HG02610 (cell line): ENCODE data around the gene CCDC27.

Experiments used
- ATAC-seq: cut with Tn5 transposase; IDR thresholded peaks from one replicate; pipeline ENCODE4 v1.9.1; 2021; ENCODE audit warnings: mild to moderate bottlenecking, moderate library complexity; ENCODE audit not compliant: unreplicated experiment

CCDC27 gene

DNA sequence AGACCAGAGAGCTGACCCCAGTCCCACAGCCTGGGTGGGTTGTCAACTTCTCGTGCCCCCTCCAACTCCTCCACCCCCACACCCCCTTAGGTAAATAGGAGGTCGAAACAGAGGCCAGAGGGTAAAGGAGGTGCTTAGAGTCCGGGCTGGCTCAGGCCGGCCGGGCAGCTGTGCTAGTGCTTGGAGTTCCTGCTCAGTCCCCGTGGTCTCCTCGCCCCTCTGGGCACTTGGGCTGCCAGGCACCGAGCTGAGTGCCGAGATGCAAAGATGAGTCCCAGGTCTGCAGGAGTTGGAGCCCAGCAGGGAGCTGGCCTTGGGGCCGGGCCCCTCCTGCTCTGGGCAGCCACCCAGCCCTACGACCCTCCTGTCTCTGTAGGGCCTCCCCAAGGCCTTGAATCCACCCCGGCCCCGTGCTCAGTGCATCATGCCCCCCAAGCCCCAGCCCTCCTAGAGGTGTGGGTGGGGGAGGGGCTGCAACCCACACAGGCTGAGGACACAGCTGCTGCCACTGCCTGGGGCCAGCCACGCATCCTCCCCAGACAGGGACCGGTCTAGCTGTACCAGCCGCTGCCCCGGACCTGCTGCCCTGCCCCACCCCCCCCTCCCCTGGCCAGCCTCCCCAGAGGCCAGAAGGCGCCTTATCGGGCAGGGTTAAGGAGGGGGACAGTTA, 22.2 kb downstream of the CCDC27 start:
- ATAC-seq, result no peak

DNA sequence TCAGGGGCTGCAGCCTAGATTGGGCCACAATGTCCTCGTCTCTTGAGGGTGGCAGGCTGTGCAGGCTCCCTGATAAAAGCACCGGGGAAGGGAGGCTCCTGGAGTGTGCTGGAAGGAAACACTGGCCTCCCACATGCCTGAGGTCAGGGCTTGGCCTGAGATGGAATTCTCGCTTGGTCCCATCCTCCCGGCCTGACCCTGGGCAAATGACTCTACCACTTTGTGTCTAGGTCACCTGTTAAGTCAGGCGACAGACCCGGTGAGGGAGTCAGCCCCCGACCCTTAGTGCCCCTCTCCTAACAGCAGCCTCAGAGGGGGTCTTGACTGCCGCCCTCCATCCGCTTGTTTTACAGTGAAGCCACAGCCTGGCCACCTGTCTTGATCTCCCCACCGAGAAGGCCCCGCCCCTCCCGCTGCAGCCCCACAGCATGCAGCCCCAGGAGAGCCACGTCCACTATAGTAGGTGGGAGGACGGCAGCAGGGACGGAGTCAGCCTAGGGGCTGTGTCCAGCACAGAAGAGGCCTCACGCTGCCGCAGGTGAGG, 22.8 kb downstream of the CCDC27 start:
- no peak for ATAC-seq

DNA sequence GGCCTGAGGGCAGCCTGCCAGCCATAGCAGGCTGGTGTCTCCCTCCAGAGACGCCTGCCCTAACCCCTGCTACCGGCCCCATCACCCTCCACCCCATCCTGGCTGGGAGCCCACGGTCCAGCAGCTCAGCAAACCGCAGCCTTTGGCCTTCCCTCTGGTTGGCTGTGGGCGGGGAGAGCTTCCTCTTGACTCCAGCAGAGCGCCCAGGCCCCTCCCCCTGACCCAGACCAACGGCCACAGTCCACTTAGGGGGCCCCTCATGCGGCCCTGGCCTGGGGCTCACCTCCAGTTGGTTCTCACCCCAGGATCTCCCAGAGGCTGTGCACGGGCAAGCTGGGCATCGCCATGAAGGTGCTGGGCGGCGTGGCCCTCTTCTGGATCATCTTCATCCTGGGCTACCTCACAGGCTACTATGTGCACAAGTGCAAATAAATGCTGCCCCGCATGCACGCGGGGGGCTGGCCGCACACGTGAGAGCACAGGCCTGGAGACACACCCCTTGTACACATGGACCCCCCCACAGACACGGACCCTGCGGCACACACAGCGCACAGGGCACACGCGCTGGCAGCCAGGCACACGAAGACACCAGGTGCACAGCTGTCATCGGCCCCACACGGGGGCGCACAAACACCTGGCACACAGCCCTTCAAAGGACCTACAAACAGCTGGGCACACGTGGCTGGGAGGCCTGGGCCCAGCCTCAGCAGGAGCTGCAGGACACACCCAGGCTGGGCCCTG, 23.4 kb downstream of the CCDC27 start:
- no peak for ATAC-seq

DNA sequence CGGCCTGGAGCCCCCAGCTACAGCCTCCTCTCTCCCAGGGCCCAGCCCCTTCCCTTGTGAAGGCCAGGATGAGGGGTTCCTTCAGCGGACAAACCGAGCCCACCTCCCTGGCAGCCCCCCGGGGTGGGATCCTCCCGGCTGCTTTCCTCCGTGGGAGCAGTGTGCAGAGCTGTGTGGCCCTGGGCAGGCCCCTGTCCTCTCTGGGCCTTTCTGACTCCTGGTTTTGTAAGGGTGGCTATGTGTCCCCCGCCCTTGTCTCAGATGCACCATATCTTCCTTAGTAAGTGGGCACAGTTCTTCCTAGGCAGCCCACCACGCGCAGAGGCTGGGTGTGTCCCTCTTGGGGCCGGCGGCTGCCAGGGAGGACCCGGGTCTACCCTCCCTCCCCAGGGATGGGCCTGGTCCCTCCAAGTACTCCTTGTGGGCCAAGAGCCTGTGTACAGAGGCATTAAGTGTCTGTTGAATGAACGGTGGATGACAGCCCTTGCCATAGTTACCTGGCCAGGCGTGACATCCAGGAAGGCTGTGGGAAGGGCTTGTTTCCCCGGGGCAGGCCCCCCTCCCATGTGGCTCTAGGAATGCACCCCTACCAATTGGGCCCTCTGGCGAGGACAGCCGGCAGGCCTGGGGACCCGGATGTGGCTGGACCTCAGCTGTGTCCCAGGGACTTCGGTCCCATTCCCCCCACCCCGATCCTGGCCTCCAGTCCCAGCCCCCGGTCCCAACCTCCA, 24.1 kb downstream of the CCDC27 start:
- no peak for ATAC-seq

DNA sequence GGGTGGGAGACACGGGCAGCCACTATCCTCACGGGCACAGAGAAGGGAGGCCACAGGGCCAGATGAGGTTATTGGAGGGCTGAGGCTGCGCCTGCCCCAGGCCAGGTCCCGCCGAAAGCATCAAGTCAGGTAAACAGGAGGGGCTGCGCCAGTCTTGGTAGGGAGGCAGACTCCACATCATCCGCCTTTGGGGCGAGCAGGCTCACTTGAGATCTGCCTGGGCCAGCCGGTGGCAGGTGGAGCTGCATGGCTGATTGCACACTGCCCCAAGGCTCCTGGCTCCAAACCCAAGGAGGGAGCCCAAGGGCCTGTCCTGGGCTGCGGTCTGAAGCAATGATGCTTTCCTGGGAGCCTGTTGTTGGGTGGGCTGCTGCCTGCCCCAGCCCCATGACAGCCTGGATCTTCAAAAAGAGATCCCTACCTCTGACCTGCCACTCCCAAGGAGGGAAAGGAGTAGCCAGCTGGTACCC, 24.9 kb downstream of the CCDC27 start:
- ATAC-seq, result no peak

DNA sequence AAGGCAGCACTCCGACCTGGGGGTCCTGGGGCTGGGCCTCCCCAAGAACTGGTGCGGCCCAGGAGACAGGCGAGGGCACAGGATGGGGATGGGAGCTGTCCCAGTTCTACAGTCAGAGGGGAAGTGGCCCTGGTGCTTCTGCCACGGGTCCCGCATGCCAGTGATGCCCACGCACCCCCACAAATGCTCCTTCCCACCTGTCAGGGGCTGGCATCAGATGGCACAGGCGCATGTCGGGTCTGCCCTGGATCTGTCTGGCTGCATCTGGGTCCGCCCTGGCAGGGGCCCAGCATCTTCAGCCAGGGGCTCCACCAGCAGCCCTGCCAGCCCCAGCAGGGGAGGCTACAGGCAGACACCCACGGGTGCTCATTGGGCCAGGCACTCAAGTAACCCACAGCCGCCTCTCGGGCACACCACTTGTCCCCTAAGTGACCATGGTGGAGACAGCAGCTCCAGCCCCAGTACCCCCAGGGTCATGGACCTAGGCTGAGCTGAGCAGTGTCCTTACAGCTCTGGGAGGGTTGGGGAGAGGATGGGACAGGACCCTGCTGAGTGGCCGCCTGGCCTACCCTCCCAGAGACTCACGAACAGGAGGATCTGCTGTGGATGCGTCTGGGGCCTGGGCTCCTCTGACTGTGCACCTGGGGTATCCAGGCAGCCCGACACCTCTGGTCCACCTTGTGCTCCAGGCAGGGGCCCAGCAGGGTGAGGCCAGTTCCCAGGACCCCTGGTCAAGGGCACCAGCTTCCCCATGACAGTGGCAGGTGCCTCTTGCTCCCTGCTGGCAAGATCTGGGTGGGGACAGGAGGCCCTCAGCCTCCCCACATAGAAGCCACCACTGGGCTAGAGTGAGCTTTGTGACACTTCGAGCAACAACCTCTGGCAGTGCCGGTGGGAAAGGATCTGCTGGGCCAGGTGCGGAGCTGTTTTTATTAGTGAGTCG, 25.7 kb downstream of the CCDC27 start:
- no peak for ATAC-seq

DNA sequence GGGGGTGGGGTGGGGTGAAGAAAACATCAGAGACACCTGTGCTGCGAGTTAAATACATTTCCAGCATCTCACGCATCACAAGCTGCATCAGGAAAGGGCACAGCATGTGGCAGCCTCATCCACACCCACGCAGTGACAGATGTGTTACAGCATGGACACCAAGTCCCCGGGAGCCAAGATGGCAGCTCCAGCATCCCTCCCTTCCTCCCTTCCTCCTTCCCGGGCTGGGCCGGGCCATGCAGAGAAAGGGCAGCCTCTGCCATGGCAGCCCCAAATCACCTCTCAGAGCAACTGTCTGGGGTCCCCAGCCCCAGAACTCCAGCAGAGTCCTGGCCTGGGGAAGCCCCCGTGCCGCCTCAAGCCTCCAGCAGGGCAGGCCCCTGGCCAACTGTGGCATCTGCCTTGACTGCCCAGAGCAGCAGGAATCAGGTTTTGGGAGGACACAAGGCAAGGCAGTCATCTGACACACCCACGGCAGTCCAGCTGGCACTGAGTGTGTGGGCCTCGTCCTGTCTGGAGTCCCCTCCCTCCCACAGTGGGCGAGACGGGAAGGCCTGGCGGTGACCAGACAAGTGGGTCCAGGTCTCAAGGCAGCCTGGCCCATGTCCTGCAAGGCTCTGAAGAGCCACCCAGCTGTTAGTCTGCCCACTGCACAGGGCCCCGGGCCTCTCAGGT, 26.5 kb downstream of the CCDC27 start:
- ATAC-seq, result no peak

DNA sequence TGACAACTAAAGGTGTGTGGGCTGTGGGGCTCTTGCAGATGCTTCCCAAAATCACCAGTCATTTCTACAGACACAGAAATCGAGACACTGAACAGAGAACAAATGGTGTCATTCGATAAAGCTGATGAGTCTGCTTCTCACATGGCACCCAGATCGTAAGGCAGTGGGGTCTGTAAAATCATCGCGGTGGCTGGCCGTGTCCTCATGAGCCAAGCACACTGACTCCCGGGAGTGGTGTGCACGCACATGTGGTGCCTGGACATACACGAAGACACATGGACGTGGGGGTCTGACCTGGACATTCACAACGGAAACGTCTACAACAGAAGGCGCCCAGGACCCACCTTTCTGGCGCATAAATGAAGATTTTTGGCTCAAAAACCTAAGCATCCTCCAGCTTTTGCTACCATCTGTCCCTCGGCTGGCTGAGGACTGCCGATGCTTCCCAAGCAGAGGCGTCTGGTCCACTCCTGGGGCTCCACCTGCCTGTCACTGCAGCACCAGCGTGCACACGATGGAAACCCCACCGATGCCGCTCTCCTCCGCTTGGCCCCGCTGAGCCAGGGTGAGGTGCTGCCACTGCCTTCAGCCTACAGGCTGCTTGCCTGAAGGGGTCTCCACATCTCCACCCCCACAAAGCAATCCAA, 27.1 kb downstream of the CCDC27 start:
- no peak for ATAC-seq

DNA sequence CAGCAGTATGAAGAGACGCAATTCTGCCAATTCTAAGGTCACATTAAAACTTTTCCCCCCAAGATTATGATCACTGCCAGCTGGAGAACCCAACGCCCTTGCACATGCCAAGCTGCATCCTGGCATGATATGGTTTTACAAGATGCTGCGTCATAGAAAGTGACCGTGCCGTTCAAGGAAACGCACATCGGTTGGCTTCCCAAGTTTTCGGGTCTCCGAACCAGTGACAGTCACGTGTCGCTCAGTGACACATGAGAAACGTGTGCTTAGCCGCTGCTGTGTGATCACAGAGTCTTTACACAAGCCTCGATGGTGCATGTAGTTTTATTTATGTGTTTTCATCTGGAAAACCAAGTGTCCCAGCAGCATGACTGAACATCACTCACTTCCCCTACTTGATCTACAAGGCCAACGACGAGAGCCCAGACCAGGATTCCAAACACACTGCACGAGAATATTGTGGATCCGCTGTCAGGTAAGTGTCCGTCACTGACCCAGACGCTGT, 27.7 kb downstream of the CCDC27 start:
- no peak for ATAC-seq

DNA sequence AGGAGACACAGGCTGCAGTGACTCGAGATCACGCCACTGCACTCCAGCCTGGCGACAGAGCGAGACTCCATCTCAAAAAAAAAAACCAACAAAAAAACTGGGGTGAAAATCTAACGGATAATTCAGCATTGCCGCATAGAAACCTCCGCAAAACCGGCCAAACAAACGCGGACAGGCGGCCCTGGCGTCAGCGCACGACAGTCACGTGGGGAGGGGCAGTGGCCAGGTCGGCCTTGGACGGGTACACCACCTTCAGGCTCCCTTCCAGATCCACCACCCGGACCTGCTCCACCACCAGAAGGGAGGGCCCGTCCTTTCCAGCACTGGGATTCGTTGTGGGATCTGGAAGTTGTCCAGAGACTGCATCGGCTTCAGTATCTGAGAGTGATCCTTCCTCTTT, 28.7 kb downstream of the CCDC27 start:
- no peak for ATAC-seq

DNA sequence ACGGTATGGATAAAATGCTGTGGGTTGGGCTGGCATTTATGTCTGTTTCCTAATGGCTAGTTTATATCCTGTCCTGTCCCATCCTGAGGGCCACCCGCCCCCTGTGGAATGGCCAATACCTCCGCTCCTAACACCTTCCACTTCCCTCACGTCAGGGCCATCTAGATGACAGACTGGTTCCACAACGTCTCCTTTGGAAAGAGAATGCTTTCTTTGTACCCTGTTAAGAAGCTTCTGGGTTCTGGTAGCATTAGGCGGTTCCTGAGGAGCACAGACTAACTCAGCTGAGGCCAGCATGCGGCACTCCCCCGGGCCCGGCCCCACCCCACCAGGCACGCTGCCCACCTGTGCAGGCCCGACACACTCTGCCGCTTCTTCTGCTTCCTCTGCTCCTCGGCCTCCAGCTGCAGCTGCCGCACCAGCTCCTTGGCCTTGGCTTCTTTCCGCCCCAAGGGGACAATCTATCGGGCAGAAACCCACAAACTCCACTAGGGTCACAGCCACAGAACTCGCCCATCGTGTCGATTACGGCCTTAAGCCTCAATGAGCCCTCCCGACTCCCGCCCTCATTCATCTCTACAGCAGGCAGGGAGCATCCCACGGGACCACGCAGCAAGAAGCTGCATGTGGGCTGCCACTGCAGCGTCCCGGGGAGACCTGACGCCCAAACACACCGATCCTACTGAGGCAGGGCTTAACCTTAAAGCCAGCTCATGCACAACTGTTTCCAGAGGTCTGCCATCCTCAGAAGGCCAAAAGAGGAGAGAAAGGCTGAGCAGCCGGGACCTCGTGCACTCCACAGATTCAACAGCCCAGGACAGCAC, 31.6 kb downstream of the CCDC27 start:
- ATAC-seq, result no peak

DNA sequence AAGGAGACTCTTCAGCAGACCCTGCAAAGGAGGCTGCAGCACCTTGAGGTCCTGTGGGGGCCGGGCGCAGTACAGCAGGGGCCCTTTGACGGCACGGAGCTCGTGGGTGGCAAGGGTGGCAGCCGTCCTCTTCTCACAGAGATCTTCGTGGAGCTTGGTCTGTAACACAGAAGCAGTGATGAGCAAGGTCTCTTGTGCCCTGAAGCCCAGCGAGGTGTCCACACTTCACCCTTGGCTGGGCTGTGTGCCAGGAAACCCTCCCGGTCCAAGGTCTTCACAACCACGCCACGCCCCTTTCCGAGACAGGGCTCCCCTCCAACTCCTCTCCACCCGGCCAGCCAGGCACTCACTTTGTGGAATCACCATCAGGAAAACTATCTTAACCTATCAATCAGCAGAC, 32.8 kb downstream of the CCDC27 start:
- ATAC-seq, result no peak

DNA sequence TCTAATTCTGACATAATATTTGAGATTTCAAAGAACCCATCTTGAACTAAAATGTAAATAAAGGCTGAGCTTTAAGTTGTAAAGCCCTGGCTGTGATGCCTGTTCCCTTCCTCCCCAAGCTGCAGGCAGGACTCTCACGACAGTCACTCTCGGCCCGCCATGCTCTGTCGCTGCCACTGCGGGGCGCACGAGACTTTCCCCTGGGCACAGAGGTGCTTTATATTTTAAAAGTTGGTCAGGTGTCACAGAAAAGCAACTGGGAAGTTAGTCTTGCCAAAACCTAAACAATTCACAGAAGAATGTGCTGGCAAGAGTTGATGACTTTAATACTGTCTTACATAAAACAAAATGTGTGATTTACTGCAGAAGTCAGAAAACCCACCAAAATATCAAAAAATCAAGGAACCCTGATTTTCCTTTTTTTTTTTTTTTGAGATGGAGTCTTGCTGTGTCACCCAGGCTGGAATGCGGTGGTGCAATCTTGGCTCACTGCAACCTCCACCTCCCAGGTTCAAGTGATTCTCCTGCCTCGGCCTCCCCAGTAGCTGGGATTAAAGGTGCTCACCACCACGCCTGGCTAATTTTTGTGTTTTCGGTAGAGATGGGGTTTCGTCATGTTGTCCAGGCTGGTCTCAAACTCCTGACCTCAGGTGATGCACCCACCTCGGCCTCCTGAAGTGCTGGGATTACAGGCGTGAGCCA, 33.4 kb downstream of the CCDC27 start:
- ATAC-seq, result no peak

DNA sequence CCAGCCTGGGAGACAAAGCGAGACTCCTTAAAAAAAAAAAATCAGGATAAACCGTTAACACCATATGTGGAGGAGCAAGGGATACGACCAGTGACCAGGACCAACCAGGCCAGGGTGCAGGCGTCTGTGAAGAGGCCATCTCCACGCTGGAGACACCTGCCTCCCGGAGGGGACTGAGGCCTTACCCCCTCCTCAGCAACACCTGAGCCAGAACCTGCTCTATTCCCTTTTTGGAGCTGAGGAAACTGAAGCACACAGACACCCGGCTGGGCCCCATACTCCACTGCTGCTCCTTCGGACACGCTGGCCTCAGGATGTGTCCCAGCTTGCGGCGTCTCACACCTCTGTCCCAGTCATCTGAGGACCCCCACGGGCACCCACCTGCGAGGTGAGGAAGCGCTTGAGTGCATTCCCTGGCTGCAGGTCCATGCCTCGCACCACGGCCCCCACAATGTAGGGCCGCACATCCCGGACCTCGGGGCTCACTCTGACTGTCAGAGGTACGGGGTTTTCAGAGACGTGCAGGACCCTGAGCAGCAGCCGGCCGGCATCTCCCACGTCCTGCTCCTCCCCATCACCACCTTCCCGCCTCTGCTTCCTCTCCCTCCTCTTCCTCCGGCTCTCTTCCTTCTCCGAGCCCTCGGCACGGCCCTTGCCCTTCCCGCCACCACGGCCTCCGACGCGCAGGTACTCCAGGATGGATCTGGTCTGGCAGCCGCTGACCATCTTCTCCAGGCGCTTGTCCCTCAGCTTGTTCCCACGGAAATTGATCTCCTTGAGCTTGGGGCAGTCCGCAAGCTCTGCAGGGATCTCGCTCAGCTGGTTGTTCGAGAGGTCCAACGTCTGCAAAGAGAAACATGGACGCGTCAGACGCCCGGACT, 34.5 kb downstream of the CCDC27 start:
- no peak for ATAC-seq

DNA sequence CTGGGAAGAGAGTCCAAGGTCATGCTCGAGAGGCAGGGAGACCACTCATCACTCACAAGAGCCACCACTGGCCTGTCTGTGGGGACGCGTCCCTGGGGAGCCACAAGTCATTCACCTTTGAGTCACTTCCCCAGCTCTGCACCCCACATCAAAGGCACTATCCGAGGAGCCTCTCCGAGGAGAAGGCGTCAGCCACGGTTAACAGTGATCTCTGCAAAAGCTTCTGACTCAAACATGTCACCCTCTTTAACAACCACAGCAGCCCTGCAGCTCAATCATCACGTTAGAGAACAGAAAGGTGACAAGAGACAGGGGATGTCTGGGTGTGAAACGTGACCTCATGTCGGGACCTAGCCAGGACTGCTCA, 35.1 kb downstream of the CCDC27 start:
- ATAC-seq, result peak; percentile 57

DNA sequence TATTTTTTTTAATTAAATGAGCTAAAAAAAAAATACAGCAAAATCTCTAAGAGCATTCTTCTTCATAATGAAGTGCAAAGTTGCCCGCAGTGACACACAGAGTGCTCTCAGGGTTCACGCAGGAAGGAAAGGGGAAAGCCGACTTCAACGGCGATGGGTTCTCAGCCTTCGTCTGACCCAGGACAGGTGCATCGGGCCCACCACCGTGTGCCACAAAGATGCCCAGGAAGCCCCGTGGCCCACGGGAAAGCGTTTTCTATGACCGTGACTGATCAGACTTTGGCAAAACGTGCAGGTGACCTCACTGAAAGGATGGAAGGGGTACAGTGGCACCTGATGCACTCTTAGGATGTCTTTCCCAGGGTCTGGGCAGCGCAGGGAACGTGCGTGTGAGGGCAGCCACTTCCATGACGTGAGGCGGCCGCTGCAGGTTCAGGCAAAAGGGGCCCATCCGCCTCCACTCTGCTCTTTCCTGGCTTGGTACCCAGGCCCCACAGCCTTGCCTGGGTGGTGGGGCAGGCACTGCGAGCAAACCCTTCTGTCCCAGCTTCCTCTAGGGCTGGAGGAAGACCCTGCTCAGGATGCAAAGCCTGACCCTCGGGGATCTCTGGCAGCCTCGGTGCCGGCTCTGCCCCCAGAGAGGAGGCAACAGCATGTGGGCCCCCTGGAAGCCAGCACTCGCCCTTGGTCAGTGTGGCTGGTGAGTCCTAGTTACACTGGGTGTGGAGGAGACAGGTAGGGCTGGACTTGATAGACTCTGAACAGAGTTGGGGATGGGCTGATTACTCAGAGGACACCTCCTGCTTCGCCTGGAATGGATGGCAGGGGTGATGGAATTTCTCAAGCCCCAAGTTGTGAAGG, 35.7 kb downstream of the CCDC27 start:
- no peak for ATAC-seq
